Endothelial cell of umbilical vein (primary cell): ENCODE measurements around the gene TMEM164. TPM values are rescaled to one million over a fixed set of nuclear protein-coding genes. Genes with fewer than 3 reads are reported as not detected.
A peak's percentile ranks its signal among the peaks of the same experiment; 100 is the strongest.

Experiments used
- BruUV-seq: library from RNA; stranded (reverse); fragments of 400-500 nt; replicated peaks from 2 replicates; lab custom pipeline; 2021; lab: Mats Ljungman, UMichigan
- CTCF ChIA-PET: fragments of 300-600, 350-600 bp; sonication (Branson Sonifier 250); formaldehyde crosslinking; loops from one replicate; lab custom pipeline; 2021; ENCODE audit warnings: antibody characterized with exemption, inconsistent platforms; lab: Charles Lee
- POLR2A ChIA-PET: fragments of 300-600, 350-600 bp; sonication (Branson Sonifier 250); formaldehyde crosslinking; loops from one replicate; lab custom pipeline; 2021; ENCODE audit warnings: antibody characterized with exemption, inconsistent platforms; lab: Charles Lee
- DNase-seq: peaks from one replicate; pipeline ENCODE4 v3.0.0-alpha.2; 2011; ENCODE audit warnings: low read depth, low spot score
- FAIRE-seq: peaks from 2 replicates; lab custom pipeline; 2011; peaks lifted over from hg19 to GRCh38; lab: Jason Lieb, UNC
- H2AFZ ChIP-seq: 2 replicates; pipeline ENCODE4 v1.6.0; 2012; ENCODE audit warnings: low read depth, low read length, control low read depth, inconsistent platforms
- H3K27ac ChIP-seq: 2 replicates; pipeline ENCODE4 v1.5.1; 2011; ENCODE audit warnings: low read depth, mild to moderate bottlenecking, control low read depth, low read length, moderate library complexity; ENCODE audit not compliant: insufficient read depth
- H3K27me3 ChIP-seq, 2 experiments: 2 replicates each; pipeline versions ENCODE4 v1.6.0 to v1.6.1; 2011; ENCODE audit warnings: low read length in 2 of 2, mixed read lengths in 1 of 2; ENCODE audit not compliant: control insufficient read depth in 2 of 2, insufficient read depth in 2 of 2
- H3K36me3 ChIP-seq, 2 experiments: 2 replicates in 1 of 2; 3 replicates in 1 of 2; pipeline ENCODE4 v1.5.1; 2011; ENCODE audit warnings: low read length in 2 of 2, mild to moderate bottlenecking in 1 of 2, moderate library complexity in 1 of 2; ENCODE audit not compliant: control insufficient read depth in 2 of 2, insufficient read depth in 2 of 2; ENCODE audit errors: extremely low read depth in 1 of 2
- H3K4me1 ChIP-seq: 3 replicates; pipeline ENCODE4 v1.5.1; 2011; ENCODE audit warnings: mild to moderate bottlenecking, low read length; ENCODE audit not compliant: control insufficient read depth, insufficient read depth; ENCODE audit errors: extremely low read depth
- H3K4me2 ChIP-seq: 2 replicates; pipeline ENCODE4 v1.6.1; 2011; ENCODE audit warnings: low read length, control low read depth, mixed read lengths; ENCODE audit not compliant: insufficient read depth
- H3K4me3 ChIP-seq, 3 experiments: fragments of 200-600 bp in 1 of 3; sonication (generic), shearing (Covaris generic) in 1 of 3; replicated peaks in 1 of 3; 2 replicates each; pipeline ENCODE4 v1.5.1; 2011 to 2016; ENCODE audit warnings: control low read depth in 3 of 3, low read length in 3 of 3, mild to moderate bottlenecking in 2 of 3, inconsistent platforms in 1 of 3, low read depth in 1 of 3, moderate library complexity in 1 of 3; ENCODE audit not compliant: insufficient read depth in 1 of 3
- H3K79me2 ChIP-seq: 2 replicates; pipeline ENCODE4 v1.6.0; 2012; ENCODE audit warnings: low read length, inconsistent platforms; ENCODE audit not compliant: control insufficient read depth, insufficient read depth
- H3K9ac ChIP-seq: replicated peaks from 2 replicates; pipeline ENCODE3; 2011; ENCODE audit warnings: low read length, control low read depth; ENCODE audit not compliant: insufficient read depth; ENCODE audit errors: extremely low read depth
- H3K9me1 ChIP-seq: replicated peaks from 3 replicates; pipeline ENCODE4 v1.6.0; 2011; ENCODE audit warnings: mild to moderate bottlenecking, low read length; ENCODE audit not compliant: control insufficient read depth, insufficient read depth; ENCODE audit errors: extremely low read depth
- H3K9me3 ChIP-seq: replicated peaks from 2 replicates; pipeline ENCODE4 v1.5.1; 2012; ENCODE audit warnings: low read length, inconsistent platforms; ENCODE audit not compliant: control insufficient read depth, insufficient read depth
- H4K20me1 ChIP-seq: replicated peaks from 2 replicates; pipeline ENCODE3; 2011; ENCODE audit warnings: mild to moderate bottlenecking, low read length; ENCODE audit not compliant: control insufficient read depth, insufficient read depth; ENCODE audit errors: extremely low read depth
- CTCF ChIP-seq, 2 donors: IDR thresholded peaks; 1 replicate in 1 of 2; 2 replicates in 1 of 2; pipeline ENCODE4 v1.5.1; 2011; ENCODE audit warnings: low read length in 2 of 2, mild to moderate bottlenecking in 2 of 2, moderate library complexity in 2 of 2, control low read depth in 1 of 2, inconsistent platforms in 1 of 2, low read depth in 1 of 2; ENCODE audit not compliant: insufficient read depth in 1 of 2; ENCODE audit errors: extremely low read depth in 1 of 2
- EZH2 ChIP-seq: IDR thresholded peaks from 2 replicates; pipeline ENCODE4 v1.6.1; 2012; ENCODE audit warnings: borderline replicate concordance, low read depth, mild to moderate bottlenecking, moderate library complexity, low read length, inconsistent platforms; ENCODE audit not compliant: severe bottlenecking
- FOS ChIP-seq: IDR thresholded peaks from 2 replicates; pipeline ENCODE4 v1.6.1; 2011; ENCODE audit warnings: mild to moderate bottlenecking, low read length, moderate library complexity, borderline replicate concordance; ENCODE audit not compliant: insufficient read depth
- GATA2 ChIP-seq: IDR thresholded peaks from 2 replicates; pipeline ENCODE4 v1.7.0; 2011; ENCODE audit warnings: low read depth, mild to moderate bottlenecking, moderate library complexity, mixed read lengths, low read length; ENCODE audit not compliant: insufficient read length, insufficient read depth
- JUN ChIP-seq: IDR thresholded peaks from 2 replicates; pipeline ENCODE4 v1.6.1; 2011; ENCODE audit warnings: borderline replicate concordance, low read depth; ENCODE audit not compliant: insufficient read length, insufficient read depth
- POLR2A ChIP-seq: IDR thresholded peaks from 2 replicates; pipeline ENCODE4 v1.6.1; 2012; ENCODE audit warnings: low read depth, mild to moderate bottlenecking, control low read depth, low read length
- POLR2AphosphoS5 ChIP-seq: IDR thresholded peaks from 2 replicates; pipeline ENCODE4 v1.6.1; 2012; ENCODE audit warnings: low read depth, mild to moderate bottlenecking, control low read depth, low read length, moderate library complexity; ENCODE audit not compliant: insufficient read depth
- dilution Hi-C: fragments of 300-500 bp; cut with MboI; formaldehyde crosslinking; loops from one replicate; pipeline ENCODE4 v1.15.0; 2019; ENCODE audit warnings: low sequenced_read_pairs; ENCODE audit not compliant: extremely low pct_ligation_motif_present
- intact Hi-C: fragments of 100-400 bp; cut with micrococcal nuclease; formaldehyde crosslinking; loops from one replicate; pipeline ENCODE4 v1.10.0; 2022
- polyA plus RNA-seq, 4 experiments: library from polyadenylated mRNA; depleted of rRNA in 3 of 4; stranded (reverse) in 3 of 4; unstranded in 1 of 4; fragments of >200 nt; gene quantifications; 2 replicates each; pipeline versions ENCODE4 v1.2.1 to v1.2.3, GENCODE V29; 2011 to 2012; ENCODE audit warnings: missing spikeins in 1 of 4
- total RNA-seq: library from RNA; stranded (reverse); gene quantifications from 2 replicates; pipeline ENCODE4 v1.2.3, GENCODE V29; 2021
- TF ChIP-seq, protein P1 (sequence below): IDR thresholded peaks from 2 replicates; pipeline ENCODE4 v1.6.1; 2011; ENCODE audit not compliant: insufficient read depth, insufficient read length

TMEM164 gene
- total and polyA plus RNA-seq, 2 donors (not counting 3 experiments of a cell fraction or from before 2014, with no cell fraction given), result 12.8 to 22.2 TPM

DNA sequence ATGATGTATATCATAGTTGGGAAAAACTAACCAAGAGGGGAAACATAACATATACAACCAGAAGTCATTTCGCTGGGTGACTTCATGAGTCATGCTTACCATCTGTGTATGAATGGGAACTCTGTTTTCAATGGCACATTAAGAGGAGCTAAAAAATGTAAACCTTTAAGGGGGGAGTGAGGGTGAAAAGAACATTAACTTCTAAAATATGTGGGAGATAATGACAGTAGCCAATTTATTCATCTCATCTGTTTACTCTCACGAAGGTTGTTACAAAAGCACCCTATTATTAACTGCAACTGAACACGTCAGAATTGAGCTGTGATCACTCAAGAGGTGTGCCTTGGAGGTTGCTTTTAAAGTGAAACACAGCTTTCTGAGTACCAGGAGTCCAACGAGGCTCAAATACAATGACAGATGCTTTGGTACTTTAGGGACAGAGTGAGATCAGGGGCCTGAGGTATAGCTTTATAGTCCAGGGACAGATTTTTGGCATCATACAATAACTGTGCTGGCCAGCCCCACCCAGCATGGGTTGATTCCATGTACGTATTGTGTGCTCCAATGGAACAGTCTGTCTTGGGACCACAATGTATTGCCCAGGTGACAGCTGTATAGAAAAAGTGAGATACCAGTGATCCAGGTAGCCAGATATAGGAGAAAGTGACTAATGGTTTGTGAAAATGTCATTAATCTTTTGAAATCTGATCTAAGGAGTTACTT lies 207.7 kb downstream of the TMEM164 start:
- TF ChIP-seq EZH2 (no peak), GATA2 (no peak), CTCF (IDR thresholded peaks at IDR 0.05; ENCODE audit: extremely low read depth in 1 of 2, insufficient read depth in 1 of 2, low read depth in 1 of 2, low read length in 2 of 2) (no peak), JUN (peak; percentile 29), FOS (peak; percentile 60), POLR2A (no peak), POLR2AphosphoS5 (no peak)
- TF ChIP-seq, protein P1, sequence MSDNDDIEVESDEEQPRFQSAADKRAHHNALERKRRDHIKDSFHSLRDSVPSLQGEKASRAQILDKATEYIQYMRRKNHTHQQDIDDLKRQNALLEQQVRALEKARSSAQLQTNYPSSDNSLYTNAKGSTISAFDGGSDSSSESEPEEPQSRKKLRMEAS, result no peak
- no peaks in the 10 kb centered on the region for H3K36me3 ChIP-seq
- DNase-seq (peak; percentile 72), FAIRE-seq (peak; percentile 79)
- no peaks in the 10 kb centered on the region for H3K9me3 ChIP-seq
- H3K27ac ChIP-seq, result peak overlapping the region; percentile 41
- H3K4me1 ChIP-seq, result peaks cover 11% of the 10 kb centered on the region
- H3K4me2 ChIP-seq, result peak overlapping the region; percentile 55
- no peak overlapping the region for H3K4me3 ChIP-seq
- no peak overlapping the region for H2AFZ ChIP-seq
- H3K27me3 ChIP-seq, result no peaks in the 10 kb centered on the region
- dilution Hi-C loops (no loop called here), intact Hi-C loops (loop anchor here (5.0 kb wide), 1 partner anchor 107 kb away; the partner anchor contains the start of gene AMMECR1)
- no peak overlapping the region for H3K9ac ChIP-seq
- no peaks in the 10 kb centered on the region for H3K79me2 ChIP-seq
- H4K20me1 ChIP-seq, result no peaks in the 10 kb centered on the region
- H3K9me1 ChIP-seq, result no peaks in the 10 kb centered on the region
- POLR2A ChIA-PET, result no interaction called here
- no TSS peak for BruUV-seq
- CTCF ChIA-PET, result interaction anchor here (0.7 to 2.4 kb wide), 9 partner anchors 9 to 201 kb away, joined by 3 to 11 read pairs (median 5); no protein-coding TSS in a partner anchor
